ENCODE data around the gene ST6GAL1. TPM values are rescaled to one million over a fixed set of nuclear protein-coding genes. Genes with fewer than 3 reads are reported as not detected.

ST6GAL1 gene
- total and polyA plus RNA-seq, 4 donors, result 15.1 to 113 (median 60.4) TPM

GRCh38 chr3:186920796-186921195 is 9.5 kb upstream of the ST6GAL1 start:
- no peaks in the 10 kb centered on the region for H3K4me1 ChIP-seq (ENCODE audit: control insufficient read depth in 5 of 5, insufficient read depth in 5 of 5, low read length in 5 of 5)
- no peaks in the 10 kb centered on the region for H3K9me3 ChIP-seq (ENCODE audit: control insufficient read depth in 4 of 4, insufficient read depth in 3 of 4, low read length in 3 of 4)
- ATAC-seq (ENCODE audit: insufficient read depth, low FRiP score) (no peak), DNase-seq (no peak)
- no peak overlapping the region for H3K9ac ChIP-seq (ENCODE audit: insufficient read depth in 1 of 2, low read length in 2 of 2)
- H3K27ac ChIP-seq (ENCODE audit: low read depth in 1 of 2, low read length in 1 of 2), result no peak overlapping the region
- no peaks in the 10 kb centered on the region for H3K36me3 ChIP-seq (ENCODE audit: control insufficient read depth in 4 of 4, insufficient read depth in 4 of 4, low read length in 4 of 4)
- H3K27me3 ChIP-seq (ENCODE audit: control insufficient read depth in 3 of 3, insufficient read depth in 3 of 3, low read length in 2 of 3), result no peaks in the 10 kb centered on the region
- H3K4me3 ChIP-seq, result no peak overlapping the region
- 91 to 96% methylated on average over 1 of the region's 1 CpG for WGBS, 2 donors
- TF ChIP-seq, protein P1, sequence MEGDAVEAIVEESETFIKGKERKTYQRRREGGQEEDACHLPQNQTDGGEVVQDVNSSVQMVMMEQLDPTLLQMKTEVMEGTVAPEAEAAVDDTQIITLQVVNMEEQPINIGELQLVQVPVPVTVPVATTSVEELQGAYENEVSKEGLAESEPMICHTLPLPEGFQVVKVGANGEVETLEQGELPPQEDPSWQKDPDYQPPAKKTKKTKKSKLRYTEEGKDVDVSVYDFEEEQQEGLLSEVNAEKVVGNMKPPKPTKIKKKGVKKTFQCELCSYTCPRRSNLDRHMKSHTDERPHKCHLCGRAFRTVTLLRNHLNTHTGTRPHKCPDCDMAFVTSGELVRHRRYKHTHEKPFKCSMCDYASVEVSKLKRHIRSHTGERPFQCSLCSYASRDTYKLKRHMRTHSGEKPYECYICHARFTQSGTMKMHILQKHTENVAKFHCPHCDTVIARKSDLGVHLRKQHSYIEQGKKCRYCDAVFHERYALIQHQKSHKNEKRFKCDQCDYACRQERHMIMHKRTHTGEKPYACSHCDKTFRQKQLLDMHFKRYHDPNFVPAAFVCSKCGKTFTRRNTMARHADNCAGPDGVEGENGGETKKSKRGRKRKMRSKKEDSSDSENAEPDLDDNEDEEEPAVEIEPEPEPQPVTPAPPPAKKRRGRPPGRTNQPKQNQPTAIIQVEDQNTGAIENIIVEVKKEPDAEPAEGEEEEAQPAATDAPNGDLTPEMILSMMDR (IDR thresholded peaks at IDR 0.05; ENCODE audit: control extremely low read depth, extremely low read depth), result no peak

DNA sequence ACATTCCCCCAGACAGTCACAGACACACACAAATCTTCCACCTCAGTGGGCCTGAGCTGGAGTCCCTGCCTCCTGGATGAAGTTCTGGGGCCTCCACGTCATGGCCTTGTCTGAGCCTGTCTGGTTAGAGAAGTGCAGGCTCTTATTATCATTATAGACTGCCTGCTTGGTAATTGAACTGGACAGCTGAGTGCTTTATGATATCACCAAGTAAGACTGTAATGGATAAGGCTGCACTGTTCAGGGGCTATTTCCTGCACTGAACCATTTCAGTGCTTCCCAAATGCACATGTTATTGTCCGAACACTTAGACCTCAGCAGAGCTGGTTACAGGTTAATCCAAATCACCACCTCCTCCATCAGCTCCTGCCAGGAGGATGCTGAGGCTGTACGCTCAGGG is 8.7 kb upstream of the ST6GAL1 start:
- no peak overlapping the region for H3K4me3 ChIP-seq
- no peaks in the 10 kb centered on the region for H3K9me3 ChIP-seq (ENCODE audit: control insufficient read depth in 4 of 4, insufficient read depth in 3 of 4, low read length in 3 of 4)
- ATAC-seq (ENCODE audit: insufficient read depth, low FRiP score) (no peak), DNase-seq (no peak)
- H3K4me1 ChIP-seq (ENCODE audit: control insufficient read depth in 5 of 5, insufficient read depth in 5 of 5, low read length in 5 of 5), result no peaks in the 10 kb centered on the region
- H3K27ac ChIP-seq (ENCODE audit: low read depth in 1 of 2, low read length in 1 of 2), result no peak overlapping the region
- 90 to 95% methylated on average over 3 of the region's 3 CpGs for WGBS, 2 donors
- H3K36me3 ChIP-seq (ENCODE audit: control insufficient read depth in 4 of 4, insufficient read depth in 4 of 4, low read length in 4 of 4), result no peaks in the 10 kb centered on the region
- no peaks in the 10 kb centered on the region for H3K27me3 ChIP-seq (ENCODE audit: control insufficient read depth in 3 of 3, insufficient read depth in 3 of 3, low read length in 2 of 3)
- H3K9ac ChIP-seq (ENCODE audit: insufficient read depth in 1 of 2, low read length in 2 of 2), result no peak overlapping the region
- TF ChIP-seq, protein P1 (IDR thresholded peaks at IDR 0.05; ENCODE audit: control extremely low read depth, extremely low read depth), result no peak

DNA sequence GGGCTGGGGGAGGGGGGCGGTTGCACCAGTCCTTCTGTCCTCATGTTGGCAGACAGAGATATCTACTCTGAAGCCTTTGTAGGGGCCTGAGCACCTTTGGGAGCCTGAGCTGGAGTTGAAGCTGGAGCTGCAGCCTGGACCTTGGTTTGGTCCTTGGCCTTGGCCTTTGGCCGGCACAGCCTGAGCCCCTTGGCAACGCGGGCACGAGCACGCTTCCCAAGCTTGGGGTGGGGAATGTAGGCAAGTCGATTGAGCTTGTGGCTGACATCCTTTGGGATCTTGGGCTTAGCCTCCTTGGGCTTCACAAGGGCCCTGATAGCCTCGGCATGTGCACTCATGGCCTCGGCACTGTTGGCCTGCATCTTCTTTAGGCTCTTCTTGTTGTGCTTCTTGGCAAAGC is 8.1 kb upstream of the ST6GAL1 start:
- Histone ChIP-seq H3K9ac (ENCODE audit: insufficient read depth in 1 of 2, low read length in 2 of 2) (no peak overlapping the region), H3K27me3 (ENCODE audit: control insufficient read depth in 3 of 3, insufficient read depth in 3 of 3, low read length in 2 of 3) (no peaks in the 10 kb centered on the region), H3K4me1 (ENCODE audit: control insufficient read depth in 5 of 5, insufficient read depth in 5 of 5, low read length in 5 of 5) (no peaks in the 10 kb centered on the region), H3K36me3 (ENCODE audit: control insufficient read depth in 4 of 4, insufficient read depth in 4 of 4, low read length in 4 of 4) (no peaks in the 10 kb centered on the region), H3K9me3 (ENCODE audit: control insufficient read depth in 4 of 4, insufficient read depth in 3 of 4, low read length in 3 of 4) (no peaks in the 10 kb centered on the region), H3K27ac (ENCODE audit: low read depth in 1 of 2, low read length in 1 of 2) (no peak overlapping the region), H3K4me3 (no peak overlapping the region)
- ATAC-seq (ENCODE audit: insufficient read depth, low FRiP score), result no peak
- TF ChIP-seq, protein P1 (IDR thresholded peaks at IDR 0.05; ENCODE audit: control extremely low read depth, extremely low read depth), result no peak
- DNase-seq, result no peak
- WGBS, 2 donors, result 95 to 97% methylated on average over 9 of the region's 9 CpGs

GRCh38 chr3:186922790-186923189 is 7.5 kb upstream of the ST6GAL1 start:
- Histone ChIP-seq H3K36me3 (ENCODE audit: control insufficient read depth in 4 of 4, insufficient read depth in 4 of 4, low read length in 4 of 4) (no peaks in the 10 kb centered on the region), H3K4me3 (no peak overlapping the region), H3K27ac (ENCODE audit: low read depth in 1 of 2, low read length in 1 of 2) (no peak overlapping the region), H3K9me3 (ENCODE audit: control insufficient read depth in 4 of 4, insufficient read depth in 3 of 4, low read length in 3 of 4) (no peaks in the 10 kb centered on the region), H3K4me1 (ENCODE audit: control insufficient read depth in 5 of 5, insufficient read depth in 5 of 5, low read length in 5 of 5) (no peaks in the 10 kb centered on the region), H3K9ac (ENCODE audit: insufficient read depth in 1 of 2, low read length in 2 of 2) (no peak overlapping the region), H3K27me3 (ENCODE audit: control insufficient read depth in 3 of 3, insufficient read depth in 3 of 3, low read length in 2 of 3) (no peaks in the 10 kb centered on the region)
- TF ChIP-seq, protein P1 (IDR thresholded peaks at IDR 0.05; ENCODE audit: control extremely low read depth, extremely low read depth), result no peak
- DNase-seq (no peak), ATAC-seq (ENCODE audit: insufficient read depth, low FRiP score) (no peak)
- 87 to 91% methylated on average over 5 of the region's 5 CpGs for WGBS, 2 donors

Data from lung (tissue), 12 donors.